Fibroblast of the aortic adventitia (primary cell): ENCODE data around the gene DEFB124. TPM values are rescaled to one million over a fixed set of nuclear protein-coding genes. Genes with fewer than 3 reads are reported as not detected.
A peak's percentile ranks its signal among the peaks of the same experiment; 100 is the strongest.
"Not testable (repeated sequence)": the region's sequence is repeated elsewhere in the genome, so short reads cannot be mapped to it uniquely, and the experiment has no call there.

ENCODE experiments used
- DNase-seq: peaks from one replicate; pipeline ENCODE4 v3.0.0-alpha.2; 2010; ENCODE audit warnings: low read depth
- H3K4me3 ChIP-seq: 2 replicates; pipeline ENCODE4 v1.5.1; 2011; ENCODE audit warnings: low read depth, mild to moderate bottlenecking, control low read depth, low read length, moderate library complexity
- CTCF ChIP-seq: IDR thresholded peaks from 2 replicates; pipeline ENCODE4 v1.5.1; 2011; ENCODE audit warnings: mild to moderate bottlenecking, low read length, control low read depth, inconsistent platforms; ENCODE audit not compliant: insufficient read depth
- total RNA-seq: library from RNA; depleted of rRNA; stranded (reverse); fragments of >200 nt; gene quantifications from 2 replicates; pipeline ENCODE4 v1.2.3, GENCODE V29; 2012; ENCODE audit warnings: low replicate concordance

The DEFB124 gene
- total RNA-seq = not detected in 2 replicates

- peak within 1 kb of the TSS; percentile 42 for H3K4me3 ChIP-seq
- TF ChIP-seq CTCF = no peak
- DNase-seq = no peak
Observed at GRCh38 chr20:31474758-31475427, at the start of gene DEFB124, which contains the start of gene REM1. Gene DEFB124 (minus strand): TSS chr20:31475127. CDS start chr20:31473013, 2,114 bp downstream. Gene REM1 (plus strand): TSS chr20:31475288. CDS start chr20:31476446, 1,158 bp downstream.

GRCh38 chr20:31523361-31524283, 48.7 kb upstream of the DEFB124 start:
- no peak for TF ChIP-seq CTCF
- no peak overlapping the region for H3K4me3 ChIP-seq
- peak; percentile 84 for DNase-seq

- no peak overlapping the region for H3K4me3 ChIP-seq
- DNase-seq = no peak
- TF ChIP-seq CTCF = no peak
Observed at GRCh38 chr20:31522731-31523130, 47.8 kb upstream of the DEFB124 start.

GRCh38 chr20:31521267-31521666, 46.3 kb upstream of the DEFB124 start:
- DNase-seq, H3K4me3 ChIP-seq: not testable (repeated sequence)

- TF ChIP-seq CTCF = peak; percentile 42
- H3K4me3 ChIP-seq = peak overlapping the region; percentile 98
- peak; percentile 69 for DNase-seq
Observed at GRCh38 chr20:31517373-31517772, 42.4 kb upstream of the DEFB124 start.

- TF ChIP-seq CTCF = no peak
- peak overlapping the region; percentile 98 for H3K4me3 ChIP-seq
- DNase-seq = no peak
Observed at GRCh38 chr20:31516651-31517050, 41.7 kb upstream of the DEFB124 start.

- DNase-seq = no peak
- H3K4me3 ChIP-seq = peak overlapping the region; percentile 98
- TF ChIP-seq CTCF = no peak
Observed at GRCh38 chr20:31516166-31516565, 41.2 kb upstream of the DEFB124 start.
